NCI-H1417 treated with DMSO at 0.1 percent for 48 hours (cell line): ENCODE results near the gene SERTAD1.
A peak's percentile ranks its signal among the peaks of the same experiment; 100 is the strongest.

ENCODE experiments used
- DNase-seq: peaks from one replicate; lab custom pipeline; 2025; lab: John Stamatoyannopoulos, UW

SERTAD1 gene

GRCh38 chr19:40400559-40400958 is 25.2 kb downstream of the SERTAD1 start:
- DNase-seq: no peak

- peak; percentile 2 for DNase-seq
Measured at GRCh38 chr19:40398417-40399131, 27.2 kb downstream of the SERTAD1 start.

GRCh38 chr19:40397568-40397906 is 28.3 kb downstream of the SERTAD1 start:
- DNase-seq: no peak

GRCh38 chr19:40396886-40397567 is 28.8 kb downstream of the SERTAD1 start:
- DNase-seq: no peak

GRCh38 chr19:40395956-40396355 is 29.8 kb downstream of the SERTAD1 start:
- no peak for DNase-seq

GRCh38 chr19:40394816-40395210 is 31.0 kb downstream of the SERTAD1 start:
- no peak for DNase-seq

GRCh38 chr19:40393894-40394815 is 31.6 kb downstream of the SERTAD1 start:
- no peak for DNase-seq

- DNase-seq: no peak
Measured at GRCh38 chr19:40392894-40393517, 32.8 kb downstream of the SERTAD1 start.

GRCh38 chr19:40392123-40392522 is 33.7 kb downstream of the SERTAD1 start:
- no peak for DNase-seq

GRCh38 chr19:40390084-40390742 is 35.6 kb downstream of the SERTAD1 start, which contains the start of gene HIPK4:
TSS of gene HIPK4 (minus strand) at chr19:40390181. CDS start at chr19:40389902, 279 bp downstream.
- DNase-seq: no peak

GRCh38 chr19:40389404-40390083 is 36.2 kb downstream of the SERTAD1 start:
- no peak for DNase-seq

GRCh38 chr19:40388481-40388880 is 37.3 kb downstream of the SERTAD1 start:
- no peak for DNase-seq

GRCh38 chr19:40387155-40387554 is 38.6 kb downstream of the SERTAD1 start:
- DNase-seq: no peak

GRCh38 chr19:40383668-40384248 is 42.0 kb downstream of the SERTAD1 start:
- DNase-seq: no peak

- no peak for DNase-seq
Measured at GRCh38 chr19:40381321-40381720, 44.5 kb downstream of the SERTAD1 start.

- DNase-seq: no peak
Measured at GRCh38 chr19:40380199-40381037, 45.4 kb downstream of the SERTAD1 start.

- no peak for DNase-seq
Measured at GRCh38 chr19:40379446-40380198, 46.2 kb downstream of the SERTAD1 start.

- DNase-seq: no peak
Measured at GRCh38 chr19:40378509-40378908, 47.3 kb downstream of the SERTAD1 start.

- no peak for DNase-seq
Measured at GRCh38 chr19:40377876-40378385, 47.9 kb downstream of the SERTAD1 start.
